Astrocyte (in vitro differentiated cells and primary cell): Measurements from ENCODE around the gene SAMD14. TPM values are rescaled to one million over a fixed set of nuclear protein-coding genes. Genes with fewer than 3 reads are reported as not detected.

ENCODE experiments used
- DNase-seq: peaks from one replicate; pipeline ENCODE4 v3.0.0-alpha.2; 2010; ENCODE audit warnings: low read depth
- FAIRE-seq: peaks from 2 replicates; lab custom pipeline; 2011; peaks lifted over from hg19 to GRCh38; lab: Jason Lieb, UNC
- H2AFZ ChIP-seq: 2 replicates; pipeline ENCODE4 v1.6.0; 2012; ENCODE audit warnings: low read depth, low read length, inconsistent platforms
- H3K27ac ChIP-seq: 2 replicates; pipeline ENCODE4 v1.5.1; 2011; ENCODE audit warnings: low read depth, low read length, inconsistent platforms
- H3K27me3 ChIP-seq: 2 replicates; pipeline ENCODE4 v1.6.0; 2011; ENCODE audit warnings: low read length, inconsistent platforms; ENCODE audit not compliant: insufficient read depth
- H3K36me3 ChIP-seq: 2 replicates; pipeline ENCODE4 v1.5.1; 2011; ENCODE audit warnings: low read length, inconsistent platforms; ENCODE audit not compliant: insufficient read depth
- H3K4me1 ChIP-seq: 2 replicates; pipeline ENCODE4 v1.5.1; 2011; ENCODE audit warnings: low read length, inconsistent platforms; ENCODE audit not compliant: insufficient read depth
- H3K4me2 ChIP-seq: 2 replicates; pipeline ENCODE4 v1.6.0; 2012; ENCODE audit warnings: low read length, inconsistent platforms
- H3K4me3 ChIP-seq: 2 replicates; pipeline ENCODE4 v1.5.1; 2011; ENCODE audit warnings: low read depth, mild to moderate bottlenecking, low read length, inconsistent platforms; ENCODE audit not compliant: insufficient read depth
- H3K79me2 ChIP-seq: 2 replicates; pipeline ENCODE4 v1.6.0; 2012; ENCODE audit warnings: mild to moderate bottlenecking, low read length, inconsistent platforms; ENCODE audit not compliant: insufficient read depth
- H3K9ac ChIP-seq: 2 replicates; pipeline ENCODE4 v1.6.0; 2012; ENCODE audit warnings: mild to moderate bottlenecking, low read length, inconsistent platforms
- H3K9me3 ChIP-seq: 2 replicates; pipeline ENCODE4 v1.5.1; 2012; ENCODE audit warnings: low read depth, mild to moderate bottlenecking, low read length, inconsistent platforms; ENCODE audit not compliant: insufficient read depth
- H4K20me1 ChIP-seq: 2 replicates; pipeline ENCODE4 v1.6.0; 2012; ENCODE audit warnings: low read length, inconsistent platforms; ENCODE audit not compliant: insufficient read depth
- H3K27ac Mint-ChIP-seq: one replicate; pipeline ENCODE4 v1.8.0; 2021; ENCODE audit warnings: mild to moderate bottlenecking, mixed read lengths; ENCODE audit not compliant: unreplicated experiment
- H3K27me3 Mint-ChIP-seq: one replicate; pipeline ENCODE4 v1.8.0; 2021; ENCODE audit warnings: low read depth, mixed read lengths; ENCODE audit not compliant: unreplicated experiment
- H3K36me3 Mint-ChIP-seq: one replicate; pipeline ENCODE4 v1.8.0; 2021; ENCODE audit warnings: low read depth, mixed read lengths; ENCODE audit not compliant: unreplicated experiment
- H3K4me1 Mint-ChIP-seq: one replicate; pipeline ENCODE4 v1.8.0; 2021; ENCODE audit warnings: low read depth, mixed read lengths; ENCODE audit not compliant: unreplicated experiment
- H3K4me3 Mint-ChIP-seq: one replicate; pipeline ENCODE4 v1.8.0; 2021; ENCODE audit warnings: mild to moderate bottlenecking, moderate library complexity, mixed read lengths; ENCODE audit not compliant: unreplicated experiment
- H3K9me3 Mint-ChIP-seq: one replicate; pipeline ENCODE4 v1.8.0; 2021; ENCODE audit warnings: mild to moderate bottlenecking, mixed read lengths; ENCODE audit not compliant: unreplicated experiment
- EZH2 ChIP-seq: IDR thresholded peaks from 2 replicates; pipeline ENCODE4 v1.6.1; 2012; ENCODE audit warnings: mild to moderate bottlenecking, low read length, inconsistent platforms; ENCODE audit not compliant: insufficient read depth
- total RNA-seq: library from RNA; stranded (reverse); gene quantifications from 2 replicates; pipeline ENCODE4 v1.2.1, GENCODE V29; 2021
- TF ChIP-seq, protein P1 (sequence below): IDR thresholded peaks from 2 replicates; pipeline ENCODE4 v1.5.1; 2011; ENCODE audit warnings: low read depth, mild to moderate bottlenecking, inconsistent platforms, low read length, moderate library complexity; ENCODE audit not compliant: insufficient read depth

The SAMD14 gene
- total RNA-seq, 1 donor from 2014 or later = 10.8 TPM

DNA sequence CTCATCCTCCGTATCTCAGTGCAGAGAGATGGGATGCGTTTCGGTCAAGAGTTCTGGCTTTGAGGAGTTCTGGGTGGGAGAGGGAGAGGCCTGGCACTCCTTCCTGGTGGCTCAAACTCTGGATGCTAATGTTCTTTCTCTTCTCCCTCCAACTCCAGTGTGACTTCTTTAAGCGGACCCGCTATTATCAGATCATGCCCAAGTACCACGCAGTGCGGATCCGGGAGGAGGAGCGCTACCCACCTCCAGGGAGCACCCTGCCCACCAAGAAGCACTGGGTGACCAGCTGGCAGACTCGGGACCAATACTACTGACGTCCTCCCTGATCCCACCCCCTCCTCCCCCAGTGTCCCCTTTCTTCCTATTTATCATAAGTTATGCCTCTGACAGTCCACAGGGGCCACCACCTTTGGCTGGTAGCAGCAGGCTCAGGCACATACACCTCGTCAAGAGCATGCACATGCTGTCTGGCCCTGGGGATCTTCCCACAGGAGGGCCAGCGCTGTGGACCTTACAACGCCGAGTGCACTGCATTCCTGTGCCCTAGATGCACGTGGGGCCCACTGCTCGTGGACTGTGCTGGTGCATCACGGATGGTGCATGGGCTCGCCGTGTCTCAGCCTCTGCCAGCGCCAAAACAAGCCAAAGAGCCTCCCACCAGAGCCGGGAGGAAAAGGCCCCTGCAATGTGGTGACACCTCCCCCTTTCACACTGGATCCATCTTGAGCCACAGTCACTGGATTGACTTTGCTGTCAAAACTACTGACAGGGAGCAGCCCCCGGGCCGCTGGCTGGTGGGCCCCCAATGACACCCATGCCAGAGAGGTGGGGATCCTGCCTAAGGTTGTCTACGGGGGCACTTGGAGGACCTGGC, 40.8 kb downstream of the SAMD14 start:
- Histone ChIP-seq H2AFZ (no peak overlapping the region), H3K9ac (no peak overlapping the region), H4K20me1 (peaks cover 42% of the 10 kb centered on the region), H3K27ac (no peak overlapping the region), H3K79me2 (peaks cover 11% of the 10 kb centered on the region), H3K27me3 (no peaks in the 10 kb centered on the region), H3K36me3 (peaks cover 34% of the 10 kb centered on the region), H3K9me3 (no peaks in the 10 kb centered on the region), H3K4me3 (no peak overlapping the region), H3K4me1 (peaks cover 2% of the 10 kb centered on the region), H3K4me2 (no peak overlapping the region)
- peaks cover 7% of the 10 kb centered on the region for H3K36me3 Mint-ChIP-seq
- no peak for DNase-seq
- H3K9me3 Mint-ChIP-seq = no peaks in the 10 kb centered on the region
- no peak overlapping the region for H3K4me3 Mint-ChIP-seq
- peak overlapping the region; percentile 47 for H3K27ac Mint-ChIP-seq
- H3K4me1 Mint-ChIP-seq = no peaks in the 10 kb centered on the region
- FAIRE-seq = no peak
- no peak for TF ChIP-seq EZH2
- TF ChIP-seq, protein P1, sequence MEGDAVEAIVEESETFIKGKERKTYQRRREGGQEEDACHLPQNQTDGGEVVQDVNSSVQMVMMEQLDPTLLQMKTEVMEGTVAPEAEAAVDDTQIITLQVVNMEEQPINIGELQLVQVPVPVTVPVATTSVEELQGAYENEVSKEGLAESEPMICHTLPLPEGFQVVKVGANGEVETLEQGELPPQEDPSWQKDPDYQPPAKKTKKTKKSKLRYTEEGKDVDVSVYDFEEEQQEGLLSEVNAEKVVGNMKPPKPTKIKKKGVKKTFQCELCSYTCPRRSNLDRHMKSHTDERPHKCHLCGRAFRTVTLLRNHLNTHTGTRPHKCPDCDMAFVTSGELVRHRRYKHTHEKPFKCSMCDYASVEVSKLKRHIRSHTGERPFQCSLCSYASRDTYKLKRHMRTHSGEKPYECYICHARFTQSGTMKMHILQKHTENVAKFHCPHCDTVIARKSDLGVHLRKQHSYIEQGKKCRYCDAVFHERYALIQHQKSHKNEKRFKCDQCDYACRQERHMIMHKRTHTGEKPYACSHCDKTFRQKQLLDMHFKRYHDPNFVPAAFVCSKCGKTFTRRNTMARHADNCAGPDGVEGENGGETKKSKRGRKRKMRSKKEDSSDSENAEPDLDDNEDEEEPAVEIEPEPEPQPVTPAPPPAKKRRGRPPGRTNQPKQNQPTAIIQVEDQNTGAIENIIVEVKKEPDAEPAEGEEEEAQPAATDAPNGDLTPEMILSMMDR = no peak
- no peaks in the 10 kb centered on the region for H3K27me3 Mint-ChIP-seq

DNA sequence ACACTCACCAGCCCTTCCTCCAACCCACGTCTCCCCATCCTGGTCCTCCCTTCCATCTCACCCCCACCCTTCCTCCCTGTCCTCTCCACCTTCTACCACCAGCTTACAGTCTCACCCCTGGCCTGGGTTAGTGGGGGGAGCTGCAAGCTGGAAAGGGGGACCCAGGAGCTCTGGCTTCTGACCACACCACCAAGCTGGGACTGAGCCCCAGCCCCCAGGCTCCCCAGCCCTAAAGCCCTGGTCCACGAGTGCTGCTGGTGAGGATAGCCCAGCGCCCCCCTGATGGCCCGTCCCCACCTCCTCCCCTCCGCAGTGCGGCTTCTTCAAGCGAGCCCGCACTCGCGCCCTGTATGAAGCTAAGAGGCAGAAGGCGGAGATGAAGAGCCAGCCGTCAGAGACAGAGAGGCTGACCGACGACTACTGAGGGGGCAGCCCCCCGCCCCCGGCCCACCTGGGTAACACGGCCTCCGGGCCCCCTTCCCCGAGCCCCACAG, 42.0 kb downstream of the SAMD14 start:
- Mint-ChIP-seq H3K36me3 (peaks cover 10% of the 10 kb centered on the region), H3K27ac (no peak overlapping the region), H3K4me1 (no peaks in the 10 kb centered on the region), H3K4me3 (no peak overlapping the region), H3K27me3 (no peaks in the 10 kb centered on the region), H3K9me3 (no peaks in the 10 kb centered on the region)
- no peaks in the 10 kb centered on the region for H3K9me3 ChIP-seq
- peaks cover 38% of the 10 kb centered on the region for H3K36me3 ChIP-seq
- peaks cover 11% of the 10 kb centered on the region for H3K79me2 ChIP-seq
- FAIRE-seq (no peak), DNase-seq (no peak)
- no peak for TF ChIP-seq EZH2
- TF ChIP-seq, protein P1 = no peak
- peaks cover 42% of the 10 kb centered on the region for H4K20me1 ChIP-seq
- no peak overlapping the region for H3K27ac ChIP-seq
- H2AFZ ChIP-seq = no peak overlapping the region
- H3K9ac ChIP-seq = no peak overlapping the region
- H3K27me3 ChIP-seq = no peaks in the 10 kb centered on the region
- no peak overlapping the region for H3K4me3 ChIP-seq
- no peaks in the 10 kb centered on the region for H3K4me1 ChIP-seq
- H3K4me2 ChIP-seq = no peak overlapping the region
